B cell (primary cell): ENCODE data around the gene JMJD1C. TPM values are rescaled to one million over a fixed set of nuclear protein-coding genes. Genes with fewer than 3 reads are reported as not detected.

Source experiments
- ATAC-seq: fragments of 200-7000 bp; cut with Tn5 transposase; one replicate; pipeline ENCODE4 v1.10.0; 2021; ENCODE audit warnings: low read depth, mild to moderate bottlenecking, moderate number of reproducible peaks, moderate library complexity
- CTCF ChIA-PET: fragments of 350-600 bp; sonication (Branson Sonifier 250); formaldehyde crosslinking; loops from one replicate; lab custom pipeline; 2021; ENCODE audit warnings: antibody characterized with exemption, inconsistent platforms; lab: Charles Lee
- POLR2A ChIA-PET: fragments of 350-600 bp; sonication (Branson Sonifier 250); formaldehyde crosslinking; loops from one replicate; lab custom pipeline; 2021; ENCODE audit warnings: antibody characterized with exemption; lab: Charles Lee
- DNase-seq: peaks from one replicate; pipeline ENCODE4 v3.0.0; 2013
- H2AFZ ChIP-seq: 2 replicates; pipeline ENCODE4 v1.6.1; 2012; ENCODE audit warnings: mild to moderate bottlenecking, low read depth, low read length; ENCODE audit not compliant: insufficient read depth, poor library complexity, severe bottlenecking
- H3K27ac ChIP-seq, 2 donors: 1 replicate in 1 of 2; 2 replicates in 1 of 2; pipeline ENCODE4 v1.5.1; 2012 to 2013; ENCODE audit warnings: low read length in 2 of 2, mild to moderate bottlenecking in 2 of 2, moderate library complexity in 1 of 2
- H3K27me3 ChIP-seq, 4 experiments: fragments of 200-600 bp in 1 of 4; sonication (generic) in 1 of 4; replicated peaks in 1 of 4; 1 replicate in 2 of 4; 2 replicates in 2 of 4; pipeline versions ENCODE4 v1.6.1 to v1.7.0; 2013 to 2016; ENCODE audit warnings: low read length in 3 of 4, mild to moderate bottlenecking in 2 of 4, mixed read lengths in 1 of 4, moderate library complexity in 1 of 4; ENCODE audit not compliant: insufficient read depth in 4 of 4, control insufficient read depth in 3 of 4; ENCODE audit errors: control extremely low read depth in 1 of 4
- H3K36me3 ChIP-seq, 2 experiments: replicated peaks in 1 of 2; 1 replicate in 1 of 2; 2 replicates in 1 of 2; pipeline versions ENCODE4 v1.6.1 to v1.7.1; 2013; ENCODE audit warnings: low read length in 1 of 2; ENCODE audit not compliant: insufficient read depth in 2 of 2, control insufficient read depth in 1 of 2; ENCODE audit errors: control extremely low read depth in 1 of 2, extremely low read depth in 1 of 2
- H3K4me1 ChIP-seq, 2 donors: fragments of 200-600 bp in 1 of 2; sonication (generic) in 1 of 2; 1 replicate in 1 of 2; 2 replicates in 1 of 2; pipeline versions ENCODE4 v1.5.1 to v1.6.1; 2013 to 2017; ENCODE audit warnings: low read length in 2 of 2; ENCODE audit not compliant: control insufficient read depth in 2 of 2, insufficient read depth in 2 of 2
- H3K4me2 ChIP-seq: replicated peaks from 2 replicates; pipeline ENCODE3; 2012; ENCODE audit warnings: mild to moderate bottlenecking, low read depth, low read length; ENCODE audit not compliant: poor library complexity, severe bottlenecking
- H3K4me3 ChIP-seq, 5 experiments: fragments of 200-600 bp in 1 of 5; sonication (generic) in 1 of 5; 1 replicate in 3 of 5; 2 replicates in 2 of 5; pipeline versions ENCODE4 v1.5.1 to v1.7.0; 2011 to 2016; ENCODE audit warnings: low read length in 4 of 5, mild to moderate bottlenecking in 4 of 5, low read depth in 2 of 5, control low read depth in 1 of 5, moderate library complexity in 1 of 5; ENCODE audit not compliant: insufficient read depth in 1 of 5; ENCODE audit errors: control extremely low read depth in 1 of 5, extremely low read depth in 1 of 5
- H3K79me2 ChIP-seq: fragments of 200-600 bp; sonication (generic); one replicate; pipeline ENCODE4 v1.6.0; 2016; ENCODE audit warnings: low read length; ENCODE audit not compliant: control insufficient read depth, insufficient read depth
- H3K9ac ChIP-seq: fragments of 200-600 bp; sonication (generic); 2 replicates; pipeline ENCODE4 v1.6.1; 2017; ENCODE audit warnings: mild to moderate bottlenecking, low read length, moderate library complexity
- H3K9me3 ChIP-seq, 3 donors: one replicate each; pipeline versions ENCODE4 v1.6.1 to v1.7.1; 2013; ENCODE audit warnings: low read length in 2 of 3; ENCODE audit not compliant: control insufficient read depth in 2 of 3, insufficient read depth in 1 of 3; ENCODE audit errors: control extremely low read depth in 1 of 3
- H4K20me1 ChIP-seq: 2 replicates; pipeline ENCODE4 v1.6.0; 2012; ENCODE audit warnings: mild to moderate bottlenecking, low read length; ENCODE audit not compliant: insufficient read depth, control insufficient read depth, poor library complexity, severe bottlenecking
- H3K27ac Mint-ChIP-seq: one replicate; pipeline ENCODE4 v1.8.0; 2021; ENCODE audit warnings: mixed read lengths
- H3K27me3 Mint-ChIP-seq: one replicate; pipeline ENCODE4 v1.8.0; 2021; ENCODE audit warnings: mixed read lengths
- H3K4me1 Mint-ChIP-seq: one replicate; pipeline ENCODE4 v1.8.0; 2021; ENCODE audit warnings: mixed read lengths
- H3K4me3 Mint-ChIP-seq: one replicate; pipeline ENCODE4 v1.8.0; 2021; ENCODE audit warnings: mixed read lengths
- H3K9me3 Mint-ChIP-seq: one replicate; pipeline ENCODE4 v1.8.0; 2022; ENCODE audit warnings: mixed read lengths; ENCODE audit not compliant: insufficient read depth
- CTCF ChIP-seq: fragments of 200-600 bp; IDR thresholded peaks from one replicate; pipeline ENCODE4 v1.8.0; 2022; ENCODE audit warnings: antibody characterized with exemption, mild to moderate bottlenecking
- EZH2 ChIP-seq: IDR thresholded peaks from 2 replicates; pipeline ENCODE4 v1.6.1; 2012; ENCODE audit warnings: borderline replicate concordance, low read depth, mild to moderate bottlenecking, moderate library complexity, low read length; ENCODE audit not compliant: insufficient read depth, poor library complexity, severe bottlenecking
- WGBS: methylation state at CpG from one replicate; pipeline ENCODE4 v1.1.5; 2013; ENCODE audit warnings: missing lambda C conversion rate; ENCODE audit not compliant: insufficient coverage; 5-methylcytosine and 5-hydroxymethylcytosine counted together
- intact Hi-C: fragments of 100-400 bp; cut with micrococcal nuclease; formaldehyde crosslinking; loops from one replicate; pipeline ENCODE4 v1.10.0; 2022
- polyA plus RNA-seq: library from polyadenylated mRNA; depleted of rRNA; stranded (reverse); fragments of >200 nt; gene quantifications from 2 replicates; pipeline ENCODE4 v1.2.3, GENCODE V29; 2012
- total RNA-seq, 2 donors: library from RNA; stranded (reverse); fragments of 120-200 nt in 1 of 2; gene quantifications; 1 replicate in 1 of 2; 2 replicates in 1 of 2; pipeline versions ENCODE4 v1.2.3 to v1.2.4, GENCODE V29; 2013 to 2022

The JMJD1C gene
- total and polyA plus RNA-seq, 2 donors (not counting 1 experiment from before 2014, with no cell fraction given), result 81.8 to 235 TPM

- Histone ChIP-seq H3K27ac (no peak overlapping the region), H3K4me3 (no peak overlapping the region), H2AFZ (no peak overlapping the region), H4K20me1 (no peaks in the 10 kb centered on the region), H3K36me3 (no peaks in the 10 kb centered on the region), H3K4me2 (no peak overlapping the region), H3K9ac (no peak overlapping the region), H3K9me3 (peaks cover 0 to 15% (median 4%) of the 10 kb centered on the region in 3 donors), H3K27me3 (peaks cover 0 to 2% (median 0%) of the 10 kb centered on the region in 4 experiments), H3K4me1 (peaks cover 0 to 5% of the 10 kb centered on the region in 2 donors), H3K79me2 (no peaks in the 10 kb centered on the region)
- intact Hi-C loops, result no loop called here
- peaks cover 3% of the 10 kb centered on the region for H3K27me3 Mint-ChIP-seq
- POLR2A ChIA-PET, result no interaction called here
- ATAC-seq (no peak), DNase-seq (no peak)
- 62% methylated on average over 3 of the region's 4 CpGs for WGBS
- H3K9me3 Mint-ChIP-seq, result no peaks in the 10 kb centered on the region
- H3K27ac Mint-ChIP-seq, result no peak overlapping the region
- CTCF ChIA-PET, result interaction anchor here (1.3 kb wide), 1 partner anchor 592 kb away, joined by 5 read pairs; no protein-coding TSS in a partner anchor
- TF ChIP-seq EZH2 (no peak), CTCF (no peak)
- H3K4me3 Mint-ChIP-seq, result no peak overlapping the region
- peaks cover 5% of the 10 kb centered on the region for H3K4me1 Mint-ChIP-seq
Observed at GRCh38 chr10:63128443-63128842, 337.3 kb downstream of the JMJD1C start.

GRCh38 chr10:63125459-63125858 lies 340.3 kb downstream of the JMJD1C start:
- Mint-ChIP-seq H3K4me3 (no peak overlapping the region), H3K9me3 (no peaks in the 10 kb centered on the region), H3K27me3 (peaks cover 3% of the 10 kb centered on the region), H3K27ac (no peak overlapping the region), H3K4me1 (no peaks in the 10 kb centered on the region)
- ChIA-PET CTCF (interaction anchor here (0.6 to 0.8 kb wide), 2 partner anchors 32 to 861 kb away, joined by 3 read pairs; no protein-coding TSS in a partner anchor), POLR2A (no interaction called here)
- no peak for DNase-seq
- Histone ChIP-seq H3K9me3 (peaks cover 0 to 2% (median 0%) of the 10 kb centered on the region in 3 donors), H3K4me2 (no peak overlapping the region), H4K20me1 (no peaks in the 10 kb centered on the region), H3K4me3 (no peak overlapping the region), H3K4me1 (no peaks in the 10 kb centered on the region), H3K27me3 (peaks cover 0 to 2% (median 0%) of the 10 kb centered on the region in 4 experiments), H3K36me3 (no peaks in the 10 kb centered on the region), H3K9ac (no peak overlapping the region), H3K79me2 (no peaks in the 10 kb centered on the region), H2AFZ (no peak overlapping the region), H3K27ac (no peak overlapping the region)
- ATAC-seq, result no peak
- WGBS, result 83% methylated on average over 2 of the region's 2 CpGs
- intact Hi-C loops, result no loop called here
- no peak for TF ChIP-seq EZH2
- no peak for TF ChIP-seq CTCF
